ENCODE data around the gene SLC36A4. TPM values are rescaled to one million over a fixed set of nuclear protein-coding genes. Genes with fewer than 3 reads are reported as not detected.
"Not testable (repeated sequence)": the region's sequence is repeated elsewhere in the genome, so short reads cannot be mapped to it uniquely, and the experiment has no call there.

SLC36A4 gene
- total RNA-seq (2012; rRNA removed) = 12.2 and 15.3 TPM in 2 replicates

- Histone ChIP-seq H3K4me1 (ENCODE audit: control insufficient read depth, insufficient read depth, low read length) (peaks cover 4% of the 10 kb centered on the region), H3K36me3 (ENCODE audit: insufficient read depth, low read length) (no peaks in the 10 kb centered on the region), H3K9ac (ENCODE audit: low read depth, low read length) (peak within 1 kb of the TSS; percentile 98), H3K9me3 (replicated peaks; ENCODE audit: low read length) (no peaks in the 10 kb centered on the region), H3K4me2 (ENCODE audit: low read length) (peak within 1 kb of the TSS; percentile 97), H3K27me3 (ENCODE audit: control insufficient read depth, insufficient read depth, low read length) (peaks cover 3% of the 10 kb centered on the region), H3K4me3 (ENCODE audit: low read length) (peak within 1 kb of the TSS; percentile 79)
Measured at GRCh38 chr11:93197380-93198214, at the start of gene SLC36A4. TSS of gene SLC36A4 (minus strand) at chr11:93197991. CDS start at chr11:93197832, 159 bp downstream.

DNA sequence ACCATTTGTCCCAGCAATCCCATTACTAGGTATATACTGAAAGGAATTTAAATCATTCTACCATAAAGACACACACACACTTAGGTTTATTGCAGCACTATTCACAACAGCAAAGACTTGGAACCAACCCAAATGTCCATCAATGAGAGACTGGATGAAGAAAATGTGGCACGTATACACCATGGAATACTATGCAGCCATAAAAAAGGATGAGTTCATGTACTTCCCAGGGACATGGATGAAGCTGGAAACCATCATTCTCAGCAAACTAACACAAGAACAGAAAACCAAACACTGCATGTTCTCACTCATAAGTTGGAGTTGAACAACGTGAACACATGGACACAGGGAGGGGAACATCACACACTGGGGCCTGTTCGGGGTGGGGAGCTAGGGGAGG lies 49.0 kb upstream of the SLC36A4 start:
- H3K9me3 ChIP-seq (replicated peaks; ENCODE audit: low read length); H3K4me3 ChIP-seq (ENCODE audit: low read length); H3K9ac ChIP-seq (ENCODE audit: low read depth, low read length); H3K4me1 ChIP-seq (ENCODE audit: control insufficient read depth, insufficient read depth, low read length); H3K36me3 ChIP-seq (ENCODE audit: insufficient read depth, low read length); H3K27me3 ChIP-seq (ENCODE audit: control insufficient read depth, insufficient read depth, low read length); H3K4me2 ChIP-seq (ENCODE audit: low read length): not testable (repeated sequence)

GRCh38 chr11:93244018-93244417 lies 46.2 kb upstream of the SLC36A4 start:
- Histone ChIP-seq H3K9ac (ENCODE audit: low read depth, low read length) (no peak overlapping the region), H3K36me3 (ENCODE audit: insufficient read depth, low read length) (no peaks in the 10 kb centered on the region), H3K4me1 (ENCODE audit: control insufficient read depth, insufficient read depth, low read length) (no peaks in the 10 kb centered on the region), H3K4me2 (ENCODE audit: low read length) (no peak overlapping the region), H3K4me3 (ENCODE audit: low read length) (no peak overlapping the region), H3K9me3 (replicated peaks; ENCODE audit: low read length) (no peaks in the 10 kb centered on the region), H3K27me3 (ENCODE audit: control insufficient read depth, insufficient read depth, low read length) (peaks cover 3% of the 10 kb centered on the region)

- no peaks in the 10 kb centered on the region for H3K9me3 ChIP-seq (replicated peaks; ENCODE audit: low read length)
- no peaks in the 10 kb centered on the region for H3K36me3 ChIP-seq (ENCODE audit: insufficient read depth, low read length)
- H3K4me3 ChIP-seq (ENCODE audit: low read length) = no peak overlapping the region
- H3K4me1 ChIP-seq (ENCODE audit: control insufficient read depth, insufficient read depth, low read length) = no peaks in the 10 kb centered on the region
- no peak overlapping the region for H3K4me2 ChIP-seq (ENCODE audit: low read length)
- H3K9ac ChIP-seq (ENCODE audit: low read depth, low read length) = no peak overlapping the region
- H3K27me3 ChIP-seq (ENCODE audit: control insufficient read depth, insufficient read depth, low read length) = peaks cover 32% of the 10 kb centered on the region
Measured at GRCh38 chr11:93239966-93240365, 42.2 kb upstream of the SLC36A4 start.

DNA sequence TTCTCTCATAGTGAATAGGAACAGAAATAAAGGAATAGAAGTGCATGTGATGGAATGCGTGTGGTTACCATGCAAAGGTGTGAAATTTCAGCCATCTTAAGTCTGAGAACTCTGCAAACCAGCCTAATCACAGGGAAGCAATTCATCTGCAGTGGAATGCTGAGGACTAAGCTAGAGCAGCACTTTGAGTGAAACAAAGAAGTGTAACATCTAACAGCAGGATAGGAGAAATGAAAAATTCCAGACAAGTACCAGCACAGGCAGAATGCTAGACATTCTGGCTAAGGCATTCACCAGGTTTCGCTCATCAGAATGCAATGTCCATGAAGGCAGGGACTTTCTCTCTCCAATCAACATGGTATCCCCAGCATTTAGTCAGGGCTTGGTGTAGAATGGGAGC lies 41.2 kb upstream of the SLC36A4 start:
- Histone ChIP-seq H3K4me2 (ENCODE audit: low read length) (no peak overlapping the region), H3K9me3 (replicated peaks; ENCODE audit: low read length) (no peaks in the 10 kb centered on the region), H3K36me3 (ENCODE audit: insufficient read depth, low read length) (no peaks in the 10 kb centered on the region), H3K4me3 (ENCODE audit: low read length) (no peak overlapping the region), H3K9ac (ENCODE audit: low read depth, low read length) (no peak overlapping the region), H3K4me1 (ENCODE audit: control insufficient read depth, insufficient read depth, low read length) (no peaks in the 10 kb centered on the region), H3K27me3 (ENCODE audit: control insufficient read depth, insufficient read depth, low read length) (peaks cover 36% of the 10 kb centered on the region)

- Histone ChIP-seq H3K9me3 (replicated peaks; ENCODE audit: low read length) (no peaks in the 10 kb centered on the region), H3K4me1 (ENCODE audit: control insufficient read depth, insufficient read depth, low read length) (no peaks in the 10 kb centered on the region), H3K4me2 (ENCODE audit: low read length) (no peak overlapping the region), H3K9ac (ENCODE audit: low read depth, low read length) (no peak overlapping the region), H3K4me3 (ENCODE audit: low read length) (no peak overlapping the region), H3K27me3 (ENCODE audit: control insufficient read depth, insufficient read depth, low read length) (peaks cover 47% of the 10 kb centered on the region), H3K36me3 (ENCODE audit: insufficient read depth, low read length) (no peaks in the 10 kb centered on the region)
Measured at GRCh38 chr11:93236741-93237675, 39.2 kb upstream of the SLC36A4 start.

DNA sequence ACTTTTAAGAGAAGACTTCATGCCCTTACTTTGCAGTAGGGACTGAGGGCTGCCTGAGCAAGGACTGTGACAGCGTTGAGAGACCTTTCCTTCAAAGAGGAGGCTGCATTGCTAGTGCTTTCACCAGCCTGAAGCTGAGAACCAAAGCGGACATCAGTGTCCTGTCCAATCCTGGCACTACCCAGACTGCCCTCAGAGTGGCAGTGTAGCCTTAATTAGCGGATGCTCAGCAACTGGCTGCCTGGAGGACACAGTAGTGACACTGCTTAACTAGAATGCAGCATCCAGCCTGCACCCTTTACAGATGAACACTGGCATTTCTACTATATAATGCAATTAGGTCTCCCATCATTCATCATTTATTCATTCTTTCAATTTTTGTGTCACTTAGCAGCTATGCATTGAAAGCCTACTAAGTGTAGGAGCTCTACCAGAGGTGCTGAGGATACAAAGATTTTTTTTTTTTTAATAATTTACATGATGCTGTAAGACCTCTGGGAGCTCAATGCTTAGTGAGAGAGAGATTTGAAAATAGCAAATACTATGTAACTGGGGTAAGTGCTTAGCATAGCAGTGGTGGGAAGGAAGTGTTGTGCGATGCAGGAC lies 36.9 kb upstream of the SLC36A4 start:
- H3K4me2 ChIP-seq (ENCODE audit: low read length) = no peak overlapping the region
- H3K9me3 ChIP-seq (replicated peaks; ENCODE audit: low read length) = no peaks in the 10 kb centered on the region
- H3K4me1 ChIP-seq (ENCODE audit: control insufficient read depth, insufficient read depth, low read length) = no peaks in the 10 kb centered on the region
- H3K4me3 ChIP-seq (ENCODE audit: low read length) = no peak overlapping the region
- peaks cover 48% of the 10 kb centered on the region for H3K27me3 ChIP-seq (ENCODE audit: control insufficient read depth, insufficient read depth, low read length)
- no peaks in the 10 kb centered on the region for H3K36me3 ChIP-seq (ENCODE audit: insufficient read depth, low read length)
- H3K9ac ChIP-seq (ENCODE audit: low read depth, low read length) = no peak overlapping the region

GRCh38 chr11:93229876-93230275 lies 32.1 kb upstream of the SLC36A4 start:
- Histone ChIP-seq H3K4me2 (ENCODE audit: low read length) (no peak overlapping the region), H3K9ac (ENCODE audit: low read depth, low read length) (no peak overlapping the region), H3K9me3 (replicated peaks; ENCODE audit: low read length) (no peaks in the 10 kb centered on the region), H3K36me3 (ENCODE audit: insufficient read depth, low read length) (no peaks in the 10 kb centered on the region), H3K4me3 (ENCODE audit: low read length) (no peak overlapping the region), H3K4me1 (ENCODE audit: control insufficient read depth, insufficient read depth, low read length) (no peaks in the 10 kb centered on the region), H3K27me3 (ENCODE audit: control insufficient read depth, insufficient read depth, low read length) (peaks cover 16% of the 10 kb centered on the region)

DNA sequence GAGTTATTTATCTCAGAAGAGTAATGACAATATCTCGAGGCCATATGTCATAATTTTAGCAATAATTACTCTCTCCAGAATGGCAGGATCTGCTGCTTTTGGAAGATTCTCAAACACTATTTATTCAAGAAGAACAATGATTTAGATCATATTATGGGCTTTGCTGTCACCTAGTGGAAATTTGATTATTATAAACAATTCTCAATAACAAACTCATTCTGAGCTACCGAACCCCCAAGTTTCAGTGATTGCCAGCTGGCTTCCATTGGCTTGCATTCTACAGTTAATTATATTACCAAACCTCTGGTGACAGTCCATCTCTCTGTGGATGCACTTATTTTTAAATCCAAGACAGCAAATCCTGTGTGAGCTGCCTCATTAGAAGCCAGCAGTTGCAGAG lies 27.9 kb upstream of the SLC36A4 start:
- no peak overlapping the region for H3K4me2 ChIP-seq (ENCODE audit: low read length)
- H3K9ac ChIP-seq (ENCODE audit: low read depth, low read length) = no peak overlapping the region
- peaks cover 9% of the 10 kb centered on the region for H3K27me3 ChIP-seq (ENCODE audit: control insufficient read depth, insufficient read depth, low read length)
- H3K4me3 ChIP-seq (ENCODE audit: low read length) = no peak overlapping the region
- H3K4me1 ChIP-seq (ENCODE audit: control insufficient read depth, insufficient read depth, low read length) = no peaks in the 10 kb centered on the region
- no peaks in the 10 kb centered on the region for H3K9me3 ChIP-seq (replicated peaks; ENCODE audit: low read length)
- no peaks in the 10 kb centered on the region for H3K36me3 ChIP-seq (ENCODE audit: insufficient read depth, low read length)

GRCh38 chr11:93221539-93221938 lies 23.7 kb upstream of the SLC36A4 start:
- H3K9ac ChIP-seq (ENCODE audit: low read depth, low read length) = no peak overlapping the region
- H3K4me2 ChIP-seq (ENCODE audit: low read length) = no peak overlapping the region
- H3K27me3 ChIP-seq (ENCODE audit: control insufficient read depth, insufficient read depth, low read length) = peaks cover 15% of the 10 kb centered on the region
- H3K4me3 ChIP-seq (ENCODE audit: low read length) = no peak overlapping the region
- H3K36me3 ChIP-seq (ENCODE audit: insufficient read depth, low read length) = no peaks in the 10 kb centered on the region
- H3K4me1 ChIP-seq (ENCODE audit: control insufficient read depth, insufficient read depth, low read length) = no peaks in the 10 kb centered on the region
- no peaks in the 10 kb centered on the region for H3K9me3 ChIP-seq (replicated peaks; ENCODE audit: low read length)

DNA sequence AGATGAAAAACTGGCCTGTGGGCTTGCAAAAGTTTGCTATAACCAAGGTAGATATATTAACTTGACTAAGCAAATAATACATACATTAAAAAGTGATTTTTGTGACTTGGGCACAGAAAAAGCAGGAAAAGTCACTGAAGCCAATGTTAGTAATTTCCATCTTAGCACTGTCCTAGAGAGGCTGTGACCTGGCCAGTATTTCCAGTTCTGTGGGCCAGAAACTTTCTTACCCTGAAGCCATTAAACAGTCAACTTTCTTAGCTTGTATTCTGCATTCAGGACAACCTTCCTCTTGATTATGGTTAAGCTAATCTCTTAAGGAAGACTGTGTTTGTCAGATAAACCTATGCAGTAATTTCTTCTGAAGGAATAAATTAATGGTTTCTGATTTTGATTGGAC lies 22.3 kb upstream of the SLC36A4 start:
- Histone ChIP-seq H3K4me2 (ENCODE audit: low read length) (no peak overlapping the region), H3K4me1 (ENCODE audit: control insufficient read depth, insufficient read depth, low read length) (no peaks in the 10 kb centered on the region), H3K4me3 (ENCODE audit: low read length) (no peak overlapping the region), H3K9ac (ENCODE audit: low read depth, low read length) (no peak overlapping the region), H3K27me3 (ENCODE audit: control insufficient read depth, insufficient read depth, low read length) (peaks cover 15% of the 10 kb centered on the region), H3K36me3 (ENCODE audit: insufficient read depth, low read length) (no peaks in the 10 kb centered on the region), H3K9me3 (replicated peaks; ENCODE audit: low read length) (no peaks in the 10 kb centered on the region)
